K562 (cell line): Measurements from ENCODE around the gene PDE2A.

ENCODE experiments used
- CTCF ChIP-seq, 3 experiments: IDR thresholded peaks in 2 of 3; conservative IDR thresholded peaks in 1 of 3; 2 replicates each; pipeline ENCODE4 v1.5.1; 2011 to 2012; ENCODE audit warnings: low read length in 3 of 3, mild to moderate bottlenecking in 3 of 3, control low read depth in 2 of 3, improper control_type of control experiment in 1 of 3, inconsistent platforms in 1 of 3, low read depth in 1 of 3, mixed read lengths in 1 of 3, moderate library complexity in 1 of 3; ENCODE audit not compliant: insufficient read depth in 2 of 3
- POLR2AphosphoS5 ChIP-seq: IDR thresholded peaks from 2 replicates; pipeline ENCODE4 v1.6.1; 2011; ENCODE audit warnings: mild to moderate bottlenecking, low read depth, low read length, moderate library complexity; ENCODE audit not compliant: control insufficient read depth, insufficient read depth
- RFX5 ChIP-seq: IDR thresholded peaks from 2 replicates; pipeline ENCODE4 v1.6.1; 2011; ENCODE audit warnings: low read depth, mild to moderate bottlenecking, improper control_type of control experiment, low read length
- TF ChIP-seq, protein P1 (sequence below): sonication (generic); formaldehyde crosslinking; IDR thresholded peaks from 2 replicates; pipeline ENCODE4 v1.9.0; 2022; ENCODE audit warnings: mild to moderate bottlenecking, missing genetic modification reagents

GRCh38 chr11:72573072-72573854 is 101.0 kb downstream of the PDE2A start:
- TF ChIP-seq POLR2AphosphoS5, result no peak
- no peak for TF ChIP-seq RFX5
- TF ChIP-seq, protein P1, sequence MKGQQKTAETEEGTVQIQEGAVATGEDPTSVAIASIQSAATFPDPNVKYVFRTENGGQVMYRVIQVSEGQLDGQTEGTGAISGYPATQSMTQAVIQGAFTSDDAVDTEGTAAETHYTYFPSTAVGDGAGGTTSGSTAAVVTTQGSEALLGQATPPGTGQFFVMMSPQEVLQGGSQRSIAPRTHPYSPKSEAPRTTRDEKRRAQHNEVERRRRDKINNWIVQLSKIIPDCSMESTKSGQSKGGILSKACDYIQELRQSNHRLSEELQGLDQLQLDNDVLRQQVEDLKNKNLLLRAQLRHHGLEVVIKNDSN, result no peak
- TF ChIP-seq CTCF (IDR thresholded peaks at IDR 0.05 in 2 of 3, conservative IDR thresholded peaks at IDR 0.05 in 1 of 3; ENCODE audit: insufficient read depth in 2 of 3, low read depth in 1 of 3, low read length in 3 of 3), result peak; percentile 71 to 85 (median 78)
